Keratinocyte (primary cell): ENCODE measurements around the gene SCP2.

ENCODE experiments used
- CTCF ChIP-seq, 3 experiments: IDR thresholded peaks in 1 of 3; conservative IDR thresholded peaks in 1 of 3; optimal IDR thresholded peaks in 1 of 3; 2 replicates in 2 of 3; 3 replicates in 1 of 3; pipeline versions ENCODE3 to v1.5.1; 2011; ENCODE audit warnings: low read length in 3 of 3, mild to moderate bottlenecking in 3 of 3, moderate library complexity in 2 of 3, control low read depth in 1 of 3, inconsistent platforms in 1 of 3; ENCODE audit not compliant: insufficient read depth in 2 of 3; ENCODE audit errors: extremely low read depth in 1 of 3
- EZH2 ChIP-seq: IDR thresholded peaks from one replicate; pipeline ENCODE4 v1.6.1; 2012; ENCODE audit warnings: inconsistent platforms, mild to moderate bottlenecking, low read length, moderate library complexity

GRCh38 chr1:53073287-53073686 lies 146.2 kb downstream of the SCP2 start:
- TF ChIP-seq EZH2 (no peak), CTCF (optimal IDR thresholded peaks at IDR 0.05 in 1 of 3, IDR thresholded peaks at IDR 0.05 in 1 of 3, conservative IDR thresholded peaks at IDR 0.05 in 1 of 3; ENCODE audit: extremely low read depth in 1 of 3, insufficient read depth in 2 of 3, low read length in 3 of 3) (no peak)
